Measurements from ENCODE around the gene SETD6.
A peak's percentile ranks its signal among the peaks of the same experiment; 100 is the strongest.

The SETD6 gene

DNA sequence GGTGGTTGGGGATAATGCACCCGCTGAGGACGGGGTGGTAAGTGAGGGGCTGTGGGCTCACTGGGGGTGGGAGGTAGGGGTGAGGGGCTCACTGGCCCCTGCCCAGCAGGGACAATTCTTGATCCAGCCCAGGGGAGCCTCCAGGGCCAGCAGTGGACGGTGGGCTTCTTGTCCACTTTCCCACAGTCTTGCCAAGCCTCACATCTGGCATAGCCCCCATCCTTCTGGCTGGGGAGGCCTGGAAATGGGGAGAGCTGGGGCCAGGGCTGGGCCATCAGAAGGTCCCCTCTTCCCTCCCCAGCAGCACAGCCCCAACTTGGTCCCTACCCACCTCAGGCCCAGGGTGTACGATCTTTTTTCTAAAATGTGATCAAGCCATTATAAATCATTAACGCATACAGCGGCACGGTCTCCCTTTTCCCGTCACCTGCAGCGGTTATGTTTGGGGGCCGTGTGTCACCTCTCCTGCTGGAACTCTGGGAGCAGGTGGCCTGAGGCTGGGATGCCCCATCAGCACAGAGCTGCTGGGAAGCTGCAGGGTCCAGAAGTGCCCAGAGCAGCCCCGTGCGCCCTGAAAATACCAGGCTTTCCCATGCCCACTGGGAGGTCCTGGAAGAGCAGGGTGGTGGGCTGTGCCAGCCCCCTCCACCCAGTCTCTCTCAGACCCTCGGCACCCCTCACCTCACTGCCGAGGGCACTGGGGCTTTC, 7.2 kb upstream of the SETD6 start:
- DNase-seq (ENCODE audit: low spot score): no peak
- no peak for FAIRE-seq

DNA sequence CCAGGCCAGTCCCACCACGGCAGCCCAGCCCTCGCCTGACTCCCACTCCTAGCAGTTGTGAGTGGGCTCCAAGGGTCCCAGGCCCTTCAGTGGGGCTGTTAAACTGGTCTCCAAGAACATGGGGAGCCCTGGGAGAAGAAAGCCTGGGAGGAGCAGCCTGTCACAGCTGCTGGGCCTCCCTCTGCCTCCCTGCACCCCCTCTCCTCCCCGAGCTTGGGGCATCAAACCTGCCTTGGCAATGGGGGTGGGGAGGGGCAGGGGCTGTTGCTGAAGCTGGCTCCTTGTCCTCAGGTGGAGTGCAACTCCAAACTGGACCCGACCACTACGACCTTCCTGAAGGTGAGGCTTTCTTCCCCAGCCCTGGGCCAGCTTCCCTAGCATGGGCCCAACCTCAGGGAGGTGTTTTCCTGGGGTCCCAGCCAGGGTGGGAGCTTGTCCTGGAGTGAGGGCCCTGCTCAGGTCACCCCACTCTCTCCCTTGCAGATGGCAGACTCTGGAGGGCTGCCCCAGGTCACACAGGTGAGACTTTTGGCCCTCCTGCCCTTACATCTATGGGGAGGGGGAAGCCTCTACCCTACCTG, 6.6 kb upstream of the SETD6 start:
- DNase-seq (ENCODE audit: low spot score): no peak
- FAIRE-seq: no peak

DNA sequence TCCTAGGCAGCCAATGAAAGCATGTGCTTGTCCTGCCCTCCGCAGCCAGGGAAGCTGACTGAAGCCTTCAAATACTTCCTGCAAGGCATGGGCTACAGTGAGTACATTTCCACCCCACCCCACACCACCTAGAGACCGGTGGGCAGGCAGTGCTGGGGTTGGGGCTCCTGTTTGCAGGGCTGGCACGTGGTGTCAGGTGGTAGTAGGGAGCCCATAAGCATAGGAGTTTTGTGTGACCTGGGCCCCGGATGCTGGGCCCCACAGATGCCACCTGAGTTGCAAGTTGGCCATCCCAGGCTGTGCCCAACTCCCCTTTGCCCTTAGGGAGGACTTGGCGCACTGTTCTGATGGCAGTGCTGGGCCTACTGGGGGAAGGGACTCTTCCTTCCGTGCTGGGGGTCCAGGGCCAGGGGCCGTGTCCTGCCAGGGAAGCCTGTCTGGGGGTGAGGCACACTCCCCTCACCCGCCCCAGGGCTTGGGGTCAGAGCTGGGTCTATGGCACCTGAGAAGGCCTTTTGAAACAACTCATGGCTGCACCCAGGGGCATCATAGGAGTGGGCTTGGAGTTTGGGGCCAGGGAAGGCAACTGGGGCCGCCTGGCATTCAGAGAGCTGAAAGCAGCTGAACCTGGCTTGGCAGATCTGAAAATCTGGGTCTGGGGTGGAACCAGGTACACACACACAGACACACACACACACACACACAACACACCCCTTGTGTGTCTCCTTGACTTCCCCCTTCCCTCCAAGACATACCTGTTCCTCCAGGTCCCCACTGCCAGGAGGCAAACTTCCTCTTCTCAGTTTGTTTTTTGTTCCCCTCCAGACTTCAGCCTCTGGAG, 5.8 kb upstream of the SETD6 start:
- FAIRE-seq (no peak), DNase-seq (ENCODE audit: low spot score) (no peak)

DNA sequence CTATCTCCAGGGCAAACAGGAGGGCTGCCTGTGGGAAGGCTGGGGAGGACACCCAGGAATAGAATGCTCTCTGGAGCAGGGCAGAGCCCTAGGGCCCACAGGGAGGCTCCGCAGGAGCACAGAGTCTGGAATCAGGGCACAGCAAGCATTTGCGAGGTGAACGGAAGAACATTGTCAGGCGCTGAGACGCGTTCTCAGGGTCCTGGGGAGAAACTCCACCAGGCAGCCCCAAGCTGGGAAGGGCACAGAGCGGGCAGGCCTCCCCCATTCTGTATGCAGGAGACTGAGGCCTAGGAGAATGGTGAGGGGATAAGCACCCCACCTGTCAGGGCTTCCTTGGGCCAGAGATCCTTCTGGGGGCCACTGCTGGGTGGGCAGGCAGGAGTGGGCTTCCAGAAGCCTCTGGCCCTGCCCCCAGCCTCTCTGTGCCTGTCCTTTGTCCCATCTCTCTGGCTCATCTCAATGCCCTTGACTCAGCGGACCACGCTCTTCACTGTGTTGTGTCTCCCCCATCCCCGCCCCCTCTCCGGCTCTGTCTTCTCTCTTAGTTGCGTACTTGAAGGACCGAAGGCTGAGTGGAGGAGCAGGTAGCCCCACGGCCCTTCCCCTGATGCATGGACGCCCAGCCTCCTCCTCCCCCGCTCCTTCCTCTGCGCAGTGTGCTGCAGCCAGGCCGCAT, 5.1 kb upstream of the SETD6 start:
- FAIRE-seq: no peak
- no peak for DNase-seq (ENCODE audit: low spot score)

DNA sequence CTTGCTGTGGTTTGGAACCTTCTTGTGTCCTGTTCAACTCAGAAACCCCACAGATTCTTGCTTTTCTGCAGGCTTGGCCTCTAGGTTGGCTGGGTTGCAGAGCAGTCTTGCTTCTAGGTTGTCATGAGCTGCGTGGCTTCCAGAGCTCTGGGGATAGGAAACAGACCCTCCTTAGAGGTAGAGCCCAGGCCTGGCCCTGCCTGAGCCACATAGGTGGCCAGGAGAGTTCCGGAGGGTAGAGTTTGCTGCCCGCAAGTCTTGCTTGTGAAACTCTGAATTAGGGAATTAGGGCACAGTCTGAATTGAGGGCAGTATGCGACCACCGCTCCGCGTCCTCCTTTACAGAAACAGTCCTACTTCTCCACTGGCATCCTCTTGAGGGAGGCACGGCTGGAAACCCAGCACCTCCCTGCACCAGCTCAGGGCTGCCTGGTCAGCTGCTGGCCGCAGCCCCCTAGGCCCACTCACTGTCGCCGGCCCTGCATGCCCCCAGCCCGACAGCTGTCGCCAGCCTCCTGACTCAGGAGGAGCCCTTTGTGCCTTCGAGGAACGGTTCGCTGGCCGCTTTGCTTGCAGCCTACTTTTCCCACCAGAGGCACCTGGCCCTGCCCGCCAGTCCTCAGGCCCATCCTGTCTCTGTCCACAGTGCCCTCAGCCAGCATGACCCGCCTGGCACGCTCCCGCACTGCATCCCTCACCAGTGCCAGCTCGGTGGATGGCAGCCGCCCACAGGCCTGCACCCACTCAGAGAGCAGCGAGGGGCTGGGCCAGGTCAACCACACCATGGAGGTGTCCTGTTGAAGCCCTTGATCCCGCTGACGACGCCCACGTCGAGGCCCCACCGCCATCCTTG, 4.3 kb upstream of the SETD6 start:
- no peak for FAIRE-seq
- DNase-seq (ENCODE audit: low spot score): no peak

DNA sequence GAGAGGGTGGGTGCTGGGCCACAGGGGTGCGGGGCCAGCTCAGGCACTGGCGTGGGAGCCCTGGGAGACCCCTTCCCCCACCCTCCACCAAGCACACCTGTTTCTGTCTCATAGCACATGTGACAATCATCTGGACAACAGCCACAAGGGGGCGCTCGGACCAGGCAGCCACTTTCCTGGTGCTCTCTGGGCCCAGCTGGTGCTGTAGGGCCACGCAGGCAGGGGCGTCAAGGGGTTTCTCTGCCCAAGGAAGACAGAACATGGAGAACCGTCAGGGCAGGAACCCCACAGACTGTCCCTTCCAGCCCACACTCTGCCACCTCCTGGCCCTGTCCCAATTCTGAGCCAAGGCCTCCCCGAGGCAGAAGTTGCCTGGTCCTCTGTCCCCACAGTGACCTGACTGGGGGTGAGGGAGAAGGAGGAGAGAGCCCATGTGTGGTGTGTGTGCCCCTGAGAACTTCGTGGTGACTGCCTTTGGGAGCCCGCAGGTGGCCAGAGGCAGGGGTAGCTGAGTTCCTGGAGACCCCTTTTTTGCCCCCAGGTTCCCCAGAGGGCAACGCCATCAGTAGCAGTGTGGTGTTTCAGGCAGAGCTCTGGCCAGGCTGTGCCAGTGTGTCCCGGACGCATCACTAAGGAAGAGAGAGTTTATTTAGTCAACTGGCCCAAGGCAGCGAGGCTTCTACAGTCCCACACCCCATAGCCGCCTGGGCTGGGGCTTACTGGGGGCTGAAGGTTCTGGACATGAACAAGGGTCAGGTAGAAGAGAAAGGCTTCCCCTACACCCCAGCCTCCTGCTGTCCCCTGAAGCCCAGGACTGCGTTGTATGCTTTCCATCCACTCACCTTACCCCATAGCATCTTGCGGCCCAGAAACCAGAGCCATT, 3.1 kb upstream of the SETD6 start:
- DNase-seq (ENCODE audit: low spot score) (peak; percentile 35), FAIRE-seq (no peak)

DNA sequence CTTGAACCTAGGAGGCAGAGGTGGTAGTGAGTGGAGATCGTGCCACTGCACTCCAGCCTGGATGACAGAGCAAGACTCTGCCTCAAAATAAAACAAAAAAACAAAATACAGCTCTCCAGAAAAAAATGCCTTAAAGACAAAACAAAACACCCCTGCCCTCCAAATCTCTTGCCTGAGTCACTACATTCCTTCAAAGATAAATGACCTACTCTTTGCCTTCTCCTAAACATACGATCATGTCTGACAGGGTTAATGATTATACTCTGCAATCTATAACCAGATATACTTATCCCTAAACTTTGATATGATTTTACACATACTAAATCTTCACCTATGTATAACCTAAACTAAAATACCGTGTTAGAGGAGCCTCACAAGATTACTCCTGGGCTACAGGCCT, 1.4 kb upstream of the SETD6 start:
- DNase-seq (ENCODE audit: low spot score): no peak
- FAIRE-seq: no peak

DNA sequence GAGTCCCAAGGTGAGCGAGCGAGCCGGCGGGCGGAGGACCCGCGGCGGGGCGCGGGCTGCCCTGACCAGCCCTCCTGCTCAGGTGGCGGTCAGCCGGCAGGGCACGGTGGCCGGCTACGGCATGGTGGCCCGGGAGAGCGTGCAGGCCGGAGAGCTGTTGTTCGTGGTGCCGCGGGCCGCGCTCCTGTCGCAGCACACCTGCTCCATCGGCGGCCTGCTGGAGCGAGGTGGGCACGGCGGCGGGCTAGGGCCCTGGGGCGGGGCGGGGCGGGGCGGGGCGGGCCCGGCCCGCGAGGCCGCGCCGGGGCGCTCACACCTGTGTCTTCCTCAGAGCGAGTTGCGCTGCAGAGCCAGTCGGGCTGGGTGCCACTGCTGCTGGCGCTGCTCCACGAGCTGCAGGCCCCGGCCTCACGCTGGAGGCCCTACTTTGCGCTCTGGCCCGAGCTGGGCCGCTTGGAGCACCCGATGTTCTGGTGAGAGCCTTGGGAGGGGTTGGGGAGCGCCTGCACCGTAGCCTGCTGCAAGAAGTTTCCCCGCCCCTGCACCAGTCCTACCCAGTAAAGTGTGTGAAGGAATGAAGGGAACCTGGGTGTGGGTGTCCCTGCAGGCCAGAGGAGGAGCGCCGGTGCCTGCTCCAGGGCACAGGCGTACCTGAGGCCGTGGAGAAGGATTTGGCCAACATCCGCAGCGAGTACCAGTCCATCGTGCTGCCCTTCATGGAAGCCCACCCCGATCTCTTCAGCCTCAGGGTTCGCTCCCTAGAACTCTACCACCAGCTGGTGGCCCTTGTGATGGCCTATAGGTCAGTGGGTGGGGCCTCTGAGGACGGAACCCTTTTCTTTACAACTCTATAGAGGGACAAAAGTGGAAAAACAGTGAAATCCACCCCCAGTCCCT, 802 bp downstream of the SETD6 start:
- DNase-seq (ENCODE audit: low spot score) (no peak), FAIRE-seq (no peak)

DNA sequence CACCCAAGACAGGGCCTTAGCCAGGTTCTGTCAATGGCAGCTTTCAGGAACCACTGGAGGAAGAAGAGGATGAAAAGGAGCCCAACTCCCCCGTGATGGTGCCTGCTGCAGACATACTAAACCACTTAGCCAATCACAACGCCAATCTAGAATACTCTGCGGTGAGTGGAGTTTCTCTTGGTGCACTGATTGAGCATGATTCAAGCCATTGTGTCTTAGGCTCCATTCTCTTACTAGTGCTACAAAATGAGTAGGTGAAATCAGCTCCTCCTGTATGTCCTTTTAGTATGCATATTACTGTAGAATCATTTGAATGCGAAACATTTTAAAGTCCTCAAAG, 1.4 kb downstream of the SETD6 start:
- no peak for FAIRE-seq
- DNase-seq (ENCODE audit: low spot score): no peak

DNA sequence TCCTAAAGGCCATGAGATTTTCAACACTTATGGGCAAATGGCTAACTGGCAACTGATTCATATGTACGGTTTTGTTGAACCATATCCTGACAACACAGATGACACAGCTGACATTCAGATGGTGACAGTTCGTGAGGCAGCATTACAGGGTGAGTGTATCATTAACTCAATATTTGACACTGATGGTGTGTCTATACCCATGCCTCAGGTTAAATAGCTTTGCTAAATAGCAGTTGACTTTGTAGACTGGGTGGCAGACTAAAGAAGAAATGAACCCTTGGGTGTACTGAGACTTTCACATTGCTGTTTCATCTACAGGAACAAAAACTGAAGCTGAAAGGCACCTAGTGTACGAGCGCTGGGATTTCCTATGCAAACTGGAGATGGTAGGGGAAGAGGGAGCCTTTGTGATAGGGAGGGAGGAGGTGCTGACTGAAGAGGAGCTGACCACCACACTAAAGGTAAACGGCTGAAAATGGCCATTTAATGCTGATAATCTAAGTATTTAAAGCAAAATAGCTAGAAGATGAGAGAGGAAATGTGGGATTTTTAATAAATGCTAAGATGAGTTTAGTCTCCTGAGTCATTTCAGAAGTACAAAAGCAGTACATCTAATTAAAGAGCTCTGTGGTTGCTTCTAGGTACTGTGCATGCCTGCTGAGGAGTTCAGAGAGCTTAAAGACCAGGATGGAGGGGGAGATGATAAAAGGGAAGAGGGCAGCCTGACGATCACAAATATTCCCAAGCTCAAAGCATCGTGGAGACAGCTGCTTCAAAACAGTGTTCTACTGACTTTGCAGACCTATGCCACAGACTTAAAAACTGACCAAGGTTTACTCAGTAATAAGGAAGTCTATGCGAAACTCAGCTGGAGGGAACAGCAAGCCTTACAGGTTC, 3.0 kb downstream of the SETD6 start:
- DNase-seq (ENCODE audit: low spot score) (no peak), FAIRE-seq (no peak)

DNA sequence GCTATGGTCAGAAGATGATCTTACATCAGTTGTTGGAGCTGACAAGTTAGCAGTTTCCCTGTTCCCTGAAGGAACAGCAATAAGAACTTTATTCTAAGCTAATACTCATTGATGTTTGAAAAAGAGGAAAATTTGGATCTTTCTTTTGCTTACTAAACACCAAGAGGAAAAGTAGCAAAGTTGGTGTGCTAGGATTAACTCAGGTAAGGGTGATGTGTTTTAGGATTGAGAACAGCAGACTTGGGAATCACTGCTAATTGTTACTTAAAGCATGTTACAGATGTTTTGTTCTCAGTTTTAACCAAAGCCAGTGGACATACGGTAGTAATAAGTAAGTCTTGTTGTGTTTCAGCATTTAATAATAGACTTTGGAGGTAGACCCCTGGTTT, 3.7 kb downstream of the SETD6 start:
- FAIRE-seq: no peak
- no peak for DNase-seq (ENCODE audit: low spot score)

DNA sequence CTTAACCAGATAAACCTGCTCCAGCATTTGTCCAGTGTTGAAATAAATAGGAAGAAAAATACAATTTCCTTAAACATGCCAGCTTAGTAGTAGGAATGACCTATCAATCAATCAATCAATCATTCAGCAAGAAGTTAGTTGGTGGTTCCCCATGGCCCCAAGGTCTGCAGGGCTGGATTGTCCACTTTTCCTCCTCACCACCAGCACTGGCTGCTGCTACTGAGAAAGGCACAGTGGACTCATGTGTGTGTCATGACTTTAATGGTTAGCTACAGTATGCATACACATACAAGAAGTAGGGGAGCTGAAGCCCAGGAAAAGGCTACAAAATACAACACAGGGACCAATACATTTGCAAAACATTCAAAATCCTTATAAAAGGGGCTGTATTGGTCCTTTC, 4.4 kb downstream of the SETD6 start:
- DNase-seq (ENCODE audit: low spot score) (no peak), FAIRE-seq (no peak)

DNA sequence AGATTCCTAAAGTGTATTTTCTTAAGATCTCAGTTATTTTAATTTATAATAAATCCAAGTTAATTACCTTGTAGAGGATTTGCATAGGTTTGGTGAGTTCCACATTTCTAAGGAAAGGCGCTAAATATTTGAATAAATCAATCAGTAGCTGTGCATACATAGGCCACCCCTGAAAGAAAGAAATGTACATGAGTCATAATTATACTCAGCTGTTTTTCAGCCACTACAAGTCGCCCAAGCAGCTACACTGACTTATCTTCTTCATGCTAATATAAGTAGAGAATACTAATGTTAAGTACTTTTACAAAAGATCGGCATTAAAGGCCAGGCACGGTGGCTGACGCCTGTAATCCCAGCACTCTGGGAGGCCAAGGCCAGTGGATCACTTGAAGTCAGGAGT, 14.9 kb downstream of the SETD6 start:
- FAIRE-seq (no peak), DNase-seq (ENCODE audit: low spot score) (no peak)

DNA sequence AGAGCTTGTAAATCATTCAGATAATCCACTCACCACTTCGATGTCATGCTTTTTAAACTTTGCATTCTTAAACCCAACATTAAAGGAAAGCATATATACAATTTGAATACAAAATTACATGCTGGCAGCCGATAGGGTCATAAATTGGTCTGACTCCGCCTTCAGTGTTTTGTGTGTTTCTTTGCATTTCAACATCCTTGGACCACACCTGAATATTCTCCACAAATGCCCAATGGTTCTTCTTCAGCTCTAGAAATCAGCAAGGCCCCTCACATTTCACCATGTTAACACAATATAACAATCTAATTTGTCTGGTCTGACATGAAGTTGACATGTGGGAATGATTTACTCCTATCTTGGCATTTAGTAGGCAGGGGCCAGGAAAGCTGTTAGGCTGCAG, 17.1 kb downstream of the SETD6 start:
- FAIRE-seq: no peak
- no peak for DNase-seq (ENCODE audit: low spot score)

DNA sequence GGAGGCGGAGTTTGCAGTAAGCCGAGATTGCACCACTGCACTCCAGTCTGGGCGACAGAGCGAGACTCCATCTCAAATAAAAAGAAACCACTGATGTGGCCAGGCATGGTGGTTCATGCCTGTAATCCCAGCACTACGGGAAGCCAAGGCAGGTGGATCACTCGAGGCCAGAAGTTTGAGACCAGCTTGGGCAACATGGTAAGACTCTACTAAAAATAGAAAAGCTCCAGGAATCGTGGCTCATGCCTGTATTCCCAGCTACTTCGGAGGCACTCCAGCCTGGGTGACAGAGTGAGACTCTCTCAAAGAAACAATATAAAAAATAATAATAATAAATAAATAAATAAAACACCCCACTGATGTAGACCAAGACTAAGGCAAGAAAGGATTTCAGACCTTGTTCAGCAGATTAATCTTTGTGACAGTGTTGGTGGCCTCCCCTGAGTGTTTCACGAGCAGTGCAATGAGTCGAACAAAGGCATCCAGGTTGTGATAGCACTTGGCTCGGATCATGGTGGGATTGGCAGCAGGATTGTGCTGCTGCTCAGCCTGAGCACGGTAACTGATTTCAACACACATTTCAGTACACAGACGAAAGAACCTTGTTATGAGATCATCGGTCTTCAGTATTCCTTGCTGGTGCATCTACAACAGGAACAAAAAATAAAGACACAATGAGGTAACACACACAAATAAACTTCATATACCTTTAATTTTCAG, 18.6 kb downstream of the SETD6 start:
- no peak for DNase-seq (ENCODE audit: low spot score)
- FAIRE-seq: no peak

DNA sequence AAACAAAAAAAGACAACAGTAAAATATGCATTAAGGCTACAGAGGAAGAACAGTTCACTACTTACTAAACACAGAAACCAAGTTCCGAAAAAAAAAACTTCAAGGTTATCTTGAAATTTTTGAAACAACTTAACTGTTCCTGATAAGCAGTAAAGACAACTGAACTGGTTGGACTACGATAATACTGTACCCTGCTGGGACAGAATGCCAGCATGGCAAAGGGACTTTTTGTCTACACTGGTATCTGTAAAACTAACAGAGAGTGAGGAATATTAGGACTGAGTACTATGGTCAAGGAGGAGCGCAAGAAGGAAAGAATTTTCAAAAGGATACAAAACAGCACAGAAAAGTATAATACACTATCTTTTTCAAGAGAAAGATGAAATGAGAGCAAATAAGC, 19.8 kb downstream of the SETD6 start:
- DNase-seq (ENCODE audit: low spot score) (no peak), FAIRE-seq (no peak)

DNA sequence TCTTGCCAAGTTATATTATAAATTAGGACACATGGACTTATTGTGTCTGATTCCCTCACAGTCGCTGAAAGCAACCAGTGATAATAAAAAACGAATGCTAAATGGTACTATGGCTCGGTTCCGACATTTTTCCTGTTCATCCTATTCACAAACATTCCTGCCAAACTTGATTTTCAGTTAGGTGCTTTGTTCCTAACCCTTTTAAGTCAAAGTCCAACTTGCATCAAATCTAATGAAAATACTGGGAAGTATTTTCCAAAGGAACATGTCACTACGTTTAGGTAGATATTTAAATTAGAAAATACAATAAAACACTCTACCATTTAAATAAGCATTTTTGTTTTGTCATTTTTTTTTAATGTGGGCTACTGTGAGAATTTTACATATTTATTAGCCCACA, 21.0 kb downstream of the SETD6 start:
- DNase-seq (ENCODE audit: low spot score): no peak
- FAIRE-seq: no peak

Data from RCC 7860 (cell line).